Mesendoderm (in vitro differentiated cells): ENCODE data around the gene ISCA1.

ENCODE experiments used
- DNase-seq: peaks from one replicate; pipeline ENCODE4 v3.0.0; 2013
- H2AK5ac ChIP-seq: 2 replicates; pipeline ENCODE4 v1.6.1; 2013; ENCODE audit warnings: low read length, inconsistent platforms
- H2BK120ac ChIP-seq: 2 replicates; pipeline ENCODE4 v1.6.1; 2013; ENCODE audit warnings: low read depth, mild to moderate bottlenecking, low read length, moderate library complexity, mixed read lengths
- H2BK15ac ChIP-seq: replicated peaks from 2 replicates; pipeline ENCODE4 v1.6.1; 2013; ENCODE audit warnings: low read depth, mild to moderate bottlenecking, moderate library complexity
- H2BK5ac ChIP-seq: 2 replicates; pipeline ENCODE4 v1.6.1; 2013; ENCODE audit warnings: low read length, inconsistent platforms
- H3K18ac ChIP-seq: 2 replicates; pipeline ENCODE4 v1.6.1; 2013; ENCODE audit warnings: mild to moderate bottlenecking, low read length, mixed read lengths
- H3K23ac ChIP-seq: one replicate; pipeline ENCODE4 v1.6.1; 2013; ENCODE audit warnings: low read length
- H3K27ac ChIP-seq: 2 replicates; pipeline ENCODE4 v1.5.1; 2013; ENCODE audit warnings: low read depth, mild to moderate bottlenecking, inconsistent platforms, low read length, moderate library complexity
- H3K27me3 ChIP-seq: 2 replicates; pipeline ENCODE4 v1.6.1; 2013; ENCODE audit warnings: low read length, control low read depth, mild to moderate bottlenecking, inconsistent platforms; ENCODE audit not compliant: insufficient read depth, poor library complexity
- H3K36me3 ChIP-seq: 2 replicates; pipeline ENCODE4 v1.6.1; 2013; ENCODE audit warnings: low read length, inconsistent platforms; ENCODE audit not compliant: control insufficient read depth, insufficient read depth
- H3K4ac ChIP-seq: one replicate; pipeline ENCODE4 v1.6.1; 2013; ENCODE audit warnings: low read depth, mild to moderate bottlenecking, low read length, moderate library complexity
- H3K4me1 ChIP-seq: 2 replicates; pipeline ENCODE4 v1.6.1; 2013; ENCODE audit warnings: low read depth, low read length, inconsistent platforms; ENCODE audit not compliant: control insufficient read depth
- H3K4me2 ChIP-seq: 2 replicates; pipeline ENCODE4 v1.6.1; 2013; ENCODE audit warnings: low read length
- H3K4me3 ChIP-seq: 2 replicates; pipeline ENCODE4 v1.5.1; 2013; ENCODE audit warnings: mild to moderate bottlenecking, low read length
- H3K56ac ChIP-seq: one replicate; pipeline ENCODE4 v1.6.1; 2013; ENCODE audit warnings: low read length
- H3K79me1 ChIP-seq: 2 replicates; pipeline ENCODE4 v1.6.1; 2013; ENCODE audit warnings: low read length, inconsistent platforms
- H3K79me2 ChIP-seq: 2 replicates; pipeline ENCODE4 v1.6.1; 2013; ENCODE audit warnings: mild to moderate bottlenecking, low read length; ENCODE audit not compliant: control insufficient read depth, insufficient read depth
- H3K9ac ChIP-seq: 2 replicates; pipeline ENCODE4 v1.6.1; 2013; ENCODE audit warnings: low read length, inconsistent platforms
- H4K5ac ChIP-seq: one replicate; pipeline ENCODE4 v1.6.1; 2013; ENCODE audit warnings: low read length
- H4K8ac ChIP-seq: one replicate; pipeline ENCODE4 v1.6.1; 2013; ENCODE audit warnings: low read depth, mild to moderate bottlenecking, control low read depth, low read length, moderate library complexity
- WGBS: extraction: QIAGEN DNeasy Blood & Tissue Kit; methylation state at CpG from one replicate; pipeline ENCODE4 v1.1.7; 2013; ENCODE audit warnings: low lambda C conversion rate, missing lambda C conversion rate; ENCODE audit not compliant: insufficient coverage; ENCODE audit errors: extremely low coverage; 5-methylcytosine and 5-hydroxymethylcytosine counted together

ISCA1 gene

DNA sequence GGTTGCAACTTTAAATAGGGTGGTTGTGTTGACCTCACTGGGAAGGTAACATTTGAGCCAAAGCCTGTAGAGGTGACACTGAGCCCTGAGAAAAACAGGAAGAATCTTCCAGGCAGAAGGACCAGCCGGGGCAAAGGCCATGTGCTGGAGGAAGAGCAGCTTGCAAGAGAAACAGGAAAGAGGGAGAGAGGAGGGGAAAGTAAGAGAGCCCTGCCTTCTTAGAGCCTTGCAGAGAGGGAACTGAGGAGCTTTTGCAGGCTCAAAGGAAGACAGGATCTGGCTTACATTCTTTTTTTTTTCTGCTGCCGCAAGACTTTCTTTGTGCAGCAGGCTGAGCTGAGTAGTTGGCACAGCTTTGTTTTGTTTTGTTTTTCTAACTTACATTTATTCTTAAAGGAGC lies 40.3 kb downstream of the ISCA1 start:
- no peak overlapping the region for H3K23ac ChIP-seq
- no peaks in the 10 kb centered on the region for H3K79me2 ChIP-seq
- H3K36me3 ChIP-seq: no peaks in the 10 kb centered on the region
- no peaks in the 10 kb centered on the region for H3K27me3 ChIP-seq
- H3K9ac ChIP-seq: no peak overlapping the region
- no peak overlapping the region for H3K4me3 ChIP-seq
- no peak overlapping the region for H2BK120ac ChIP-seq
- no peak overlapping the region for H2BK15ac ChIP-seq
- no peak overlapping the region for H2BK5ac ChIP-seq
- no peak overlapping the region for H3K4ac ChIP-seq
- no peak overlapping the region for H3K27ac ChIP-seq
- no peak overlapping the region for H3K18ac ChIP-seq
- H3K56ac ChIP-seq: no peak overlapping the region
- peak; percentile 11 for DNase-seq
- no peak overlapping the region for H4K5ac ChIP-seq
- H3K4me2 ChIP-seq: no peak overlapping the region
- H3K79me1 ChIP-seq: no peaks in the 10 kb centered on the region
- H4K8ac ChIP-seq: no peak overlapping the region
- WGBS: no CpG with 5 or more reads among the region's 2 CpGs
- H3K4me1 ChIP-seq: no peaks in the 10 kb centered on the region
- no peak overlapping the region for H2AK5ac ChIP-seq

GRCh38 chr9:86241216-86241615 lies 41.1 kb downstream of the ISCA1 start:
- no peak overlapping the region for H3K56ac ChIP-seq
- no peak overlapping the region for H3K4ac ChIP-seq
- no peaks in the 10 kb centered on the region for H3K79me2 ChIP-seq
- H2BK5ac ChIP-seq: no peak overlapping the region
- no peak overlapping the region for H3K18ac ChIP-seq
- no peak overlapping the region for H4K8ac ChIP-seq
- H3K36me3 ChIP-seq: no peaks in the 10 kb centered on the region
- H3K23ac ChIP-seq: no peak overlapping the region
- H4K5ac ChIP-seq: no peak overlapping the region
- DNase-seq: no peak
- no CpG with 5 or more reads among the region's 7 CpGs for WGBS
- no peaks in the 10 kb centered on the region for H3K27me3 ChIP-seq
- no peaks in the 10 kb centered on the region for H3K79me1 ChIP-seq
- no peak overlapping the region for H3K4me3 ChIP-seq
- no peak overlapping the region for H2BK120ac ChIP-seq
- H3K4me2 ChIP-seq: no peak overlapping the region
- no peak overlapping the region for H2AK5ac ChIP-seq
- H3K4me1 ChIP-seq: no peaks in the 10 kb centered on the region
- no peak overlapping the region for H2BK15ac ChIP-seq
- no peak overlapping the region for H3K27ac ChIP-seq
- no peak overlapping the region for H3K9ac ChIP-seq

DNA sequence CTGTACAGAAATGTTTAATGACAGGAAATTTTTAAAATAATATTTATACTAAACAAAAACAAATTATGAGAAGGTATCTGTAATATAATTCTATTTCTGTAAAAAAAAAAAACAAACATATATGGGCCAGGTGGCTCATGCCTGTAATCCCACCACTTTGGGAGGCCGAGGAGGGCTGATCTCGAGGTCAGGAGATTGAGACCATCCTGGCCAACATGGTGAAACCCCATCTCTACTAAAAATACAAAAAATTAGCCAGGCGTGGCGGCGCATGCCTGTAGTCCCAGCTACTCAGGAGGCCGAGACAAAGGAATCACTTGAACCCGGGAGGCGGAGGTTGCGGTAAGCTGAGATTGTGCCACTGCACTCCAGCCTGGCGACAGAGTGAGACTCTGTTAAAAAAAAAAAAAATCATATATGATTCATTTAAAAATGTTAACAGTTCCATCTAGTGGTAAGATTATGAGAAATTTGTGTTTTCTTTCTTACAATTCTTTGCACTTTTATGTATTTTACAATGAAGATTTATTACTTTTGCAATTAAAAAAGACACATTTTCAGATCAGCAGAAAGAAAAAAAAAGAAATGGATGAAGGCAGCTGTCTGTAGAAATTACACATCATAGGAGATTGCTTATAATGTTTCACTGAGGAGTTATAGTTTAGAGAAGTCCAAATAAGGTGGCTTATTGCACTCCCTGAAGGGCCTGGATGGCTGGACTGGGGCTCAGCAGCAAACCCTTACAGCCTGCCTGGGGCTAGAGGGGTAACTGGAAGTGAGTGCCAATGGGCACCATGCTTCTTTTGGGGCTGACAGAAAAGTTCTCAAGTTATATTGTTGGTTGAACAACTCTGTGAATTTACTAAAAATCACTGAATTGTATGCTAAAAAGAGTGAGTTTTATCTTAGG lies 43.2 kb downstream of the ISCA1 start:
- no CpG with 5 or more reads among the region's 10 CpGs for WGBS
- no peaks in the 10 kb centered on the region for H3K79me2 ChIP-seq

DNA sequence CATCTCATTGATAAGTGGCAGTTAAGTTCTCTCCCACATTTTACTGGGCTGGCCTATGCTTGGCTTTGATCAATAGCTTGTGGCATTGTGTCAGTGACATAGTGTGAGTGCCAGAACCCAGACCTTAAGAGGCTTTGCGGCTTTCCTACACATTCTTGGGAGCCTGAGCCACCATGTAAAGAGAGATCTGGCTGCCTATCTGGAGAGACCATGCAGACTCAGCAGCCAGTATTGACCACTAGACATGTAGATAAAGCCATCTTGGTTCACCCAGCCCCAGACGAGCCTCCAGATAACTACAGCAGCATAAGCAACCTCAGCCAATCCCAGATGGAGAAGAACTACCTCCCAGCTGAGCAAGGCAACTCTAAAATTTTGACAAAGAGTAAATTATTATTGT lies 51.5 kb downstream of the ISCA1 start:
- Histone ChIP-seq H3K23ac (no peak overlapping the region), H2BK15ac (no peak overlapping the region), H3K56ac (no peak overlapping the region), H3K4me2 (no peak overlapping the region), H3K4me3 (no peak overlapping the region), H3K79me2 (no peaks in the 10 kb centered on the region), H3K36me3 (no peaks in the 10 kb centered on the region), H2BK5ac (no peak overlapping the region), H2AK5ac (no peak overlapping the region), H3K9ac (no peak overlapping the region), H3K27me3 (no peaks in the 10 kb centered on the region), H3K27ac (no peak overlapping the region), H2BK120ac (no peak overlapping the region), H4K8ac (no peak overlapping the region), H4K5ac (no peak overlapping the region), H3K4me1 (no peaks in the 10 kb centered on the region), H3K18ac (no peak overlapping the region), H3K4ac (no peak overlapping the region), H3K79me1 (no peaks in the 10 kb centered on the region)
- WGBS: no CpG with 5 or more reads among the region's 2 CpGs
- no peak for DNase-seq

More for the DNA sequence above, 43.2 kb downstream of the ISCA1 start:
- Histone ChIP-seq H2AK5ac (no peak overlapping the region), H3K4me1 (no peaks in the 10 kb centered on the region), H3K56ac (no peak overlapping the region), H3K9ac (no peak overlapping the region), H3K36me3 (no peaks in the 10 kb centered on the region), H3K4me3 (no peak overlapping the region), H2BK15ac (no peak overlapping the region), H3K23ac (no peak overlapping the region), H2BK120ac (no peak overlapping the region), H3K27me3 (no peaks in the 10 kb centered on the region), H3K4ac (no peak overlapping the region), H3K79me1 (no peaks in the 10 kb centered on the region), H4K8ac (no peak overlapping the region), H3K4me2 (no peak overlapping the region), H3K27ac (no peak overlapping the region), H2BK5ac (no peak overlapping the region), H4K5ac (no peak overlapping the region), H3K18ac (no peak overlapping the region)
- no peak for DNase-seq

- no peak overlapping the region for H3K9ac ChIP-seq
- H3K18ac ChIP-seq: no peak overlapping the region
- no peak for DNase-seq
- no peak overlapping the region for H2BK120ac ChIP-seq
- no peak overlapping the region for H3K4me2 ChIP-seq
- no peaks in the 10 kb centered on the region for H3K79me2 ChIP-seq
- no peak overlapping the region for H2BK5ac ChIP-seq
- no peak overlapping the region for H3K56ac ChIP-seq
- H3K27ac ChIP-seq: no peak overlapping the region
- H3K27me3 ChIP-seq: no peaks in the 10 kb centered on the region
- no peaks in the 10 kb centered on the region for H3K79me1 ChIP-seq
- H3K4me3 ChIP-seq: no peak overlapping the region
- H3K23ac ChIP-seq: no peak overlapping the region
- no peaks in the 10 kb centered on the region for H3K4me1 ChIP-seq
- H2AK5ac ChIP-seq: no peak overlapping the region
- no peak overlapping the region for H3K4ac ChIP-seq
- no peak overlapping the region for H2BK15ac ChIP-seq
- H4K8ac ChIP-seq: no peak overlapping the region
- no peak overlapping the region for H4K5ac ChIP-seq
- no CpG with 5 or more reads among the region's 4 CpGs for WGBS
- H3K36me3 ChIP-seq: no peaks in the 10 kb centered on the region
Measured at GRCh38 chr9:86222667-86223066, 59.7 kb downstream of the ISCA1 start.

GRCh38 chr9:86219606-86220005 lies 62.7 kb downstream of the ISCA1 start:
- Histone ChIP-seq H2AK5ac (no peak overlapping the region), H4K8ac (no peak overlapping the region), H3K79me2 (no peaks in the 10 kb centered on the region), H2BK5ac (no peak overlapping the region), H3K4me2 (no peak overlapping the region), H3K23ac (no peak overlapping the region), H3K27me3 (no peaks in the 10 kb centered on the region), H3K4me1 (no peaks in the 10 kb centered on the region), H2BK120ac (no peak overlapping the region), H3K18ac (no peak overlapping the region), H3K4me3 (no peak overlapping the region), H3K27ac (no peak overlapping the region), H3K4ac (no peak overlapping the region), H2BK15ac (no peak overlapping the region), H4K5ac (no peak overlapping the region), H3K36me3 (no peaks in the 10 kb centered on the region), H3K79me1 (no peaks in the 10 kb centered on the region), H3K56ac (no peak overlapping the region), H3K9ac (no peak overlapping the region)
- WGBS: no CpG with 5 or more reads among the region's 3 CpGs
- DNase-seq: no peak
